ENCODE results near the gene KRTAP5-7.

KRTAP5-7 gene

GRCh38 chr11:71556018-71556417 lies 29.0 kb downstream of the KRTAP5-7 start:
- Histone ChIP-seq H3K9me3 (ENCODE audit: insufficient read depth, low read length, severe bottlenecking) (no peaks in the 10 kb centered on the region), H3K36me3 (ENCODE audit: insufficient read depth, low read length) (no peaks in the 10 kb centered on the region), H3K79me2 (ENCODE audit: insufficient read depth, low read length) (no peaks in the 10 kb centered on the region), H3K9ac (ENCODE audit: low read depth, low read length) (no peak overlapping the region), H3K27me3 (ENCODE audit: insufficient read depth, low read length, poor library complexity) (peaks cover 7% of the 10 kb centered on the region), H3K4me3 (ENCODE audit: low read depth in 1 of 2, low read length in 2 of 2) (no peak overlapping the region), H3K4me1 (ENCODE audit: insufficient read depth, low read length) (no peaks in the 10 kb centered on the region), H3K27ac (ENCODE audit: low read length) (no peak overlapping the region), H3K4me2 (ENCODE audit: insufficient read depth, low read length) (no peak overlapping the region), H4K20me1 (ENCODE audit: insufficient read depth, low read length) (no peaks in the 10 kb centered on the region), H2AFZ (ENCODE audit: low read depth, low read length) (no peak overlapping the region)
- no peak for DNase-seq
- no peak for ATAC-seq (ENCODE audit: insufficient read depth, low read depth)
- TF ChIP-seq CTCF (IDR thresholded peaks at IDR 0.05; ENCODE audit: borderline replicate concordance, extremely low read depth, low read length, poor library complexity, severe bottlenecking) (no peak), EZH2 (IDR thresholded peaks at IDR 0.05; ENCODE audit: borderline replicate concordance, low read depth, low read length, severe bottlenecking) (no peak)

GRCh38 chr11:71557257-71557656 lies 30.2 kb downstream of the KRTAP5-7 start:
- H3K4me1 ChIP-seq (ENCODE audit: insufficient read depth, low read length): no peaks in the 10 kb centered on the region
- H3K4me2 ChIP-seq (ENCODE audit: insufficient read depth, low read length): no peak overlapping the region
- no peak for TF ChIP-seq EZH2 (IDR thresholded peaks at IDR 0.05; ENCODE audit: borderline replicate concordance, low read depth, low read length, severe bottlenecking)
- no peak overlapping the region for H3K4me3 ChIP-seq (ENCODE audit: low read depth in 1 of 2, low read length in 2 of 2)
- ATAC-seq (ENCODE audit: insufficient read depth, low read depth): no peak
- no peak overlapping the region for H2AFZ ChIP-seq (ENCODE audit: low read depth, low read length)
- H3K36me3 ChIP-seq (ENCODE audit: insufficient read depth, low read length): no peaks in the 10 kb centered on the region
- no peak overlapping the region for H3K27ac ChIP-seq (ENCODE audit: low read length)
- H4K20me1 ChIP-seq (ENCODE audit: insufficient read depth, low read length): no peaks in the 10 kb centered on the region
- H3K27me3 ChIP-seq (ENCODE audit: insufficient read depth, low read length, poor library complexity): peaks cover 16% of the 10 kb centered on the region
- no peak overlapping the region for H3K9ac ChIP-seq (ENCODE audit: low read depth, low read length)
- no peaks in the 10 kb centered on the region for H3K79me2 ChIP-seq (ENCODE audit: insufficient read depth, low read length)
- no peaks in the 10 kb centered on the region for H3K9me3 ChIP-seq (ENCODE audit: insufficient read depth, low read length, severe bottlenecking)
- DNase-seq: no peak

GRCh38 chr11:71558996-71559395 lies 31.9 kb downstream of the KRTAP5-7 start:
- ATAC-seq (ENCODE audit: insufficient read depth, low read depth): no peak
- no peak overlapping the region for H3K4me3 ChIP-seq (ENCODE audit: low read depth in 1 of 2, low read length in 2 of 2)
- no peaks in the 10 kb centered on the region for H3K9me3 ChIP-seq (ENCODE audit: insufficient read depth, low read length, severe bottlenecking)
- H3K36me3 ChIP-seq (ENCODE audit: insufficient read depth, low read length): no peaks in the 10 kb centered on the region
- H3K4me1 ChIP-seq (ENCODE audit: insufficient read depth, low read length): no peaks in the 10 kb centered on the region
- no peak overlapping the region for H3K27ac ChIP-seq (ENCODE audit: low read length)
- peaks cover 18% of the 10 kb centered on the region for H3K27me3 ChIP-seq (ENCODE audit: insufficient read depth, low read length, poor library complexity)
- no peak overlapping the region for H3K9ac ChIP-seq (ENCODE audit: low read depth, low read length)
- no peak overlapping the region for H3K4me2 ChIP-seq (ENCODE audit: insufficient read depth, low read length)
- TF ChIP-seq CTCF (IDR thresholded peaks at IDR 0.05; ENCODE audit: borderline replicate concordance, extremely low read depth, low read length, poor library complexity, severe bottlenecking): no peak
- no peak for TF ChIP-seq EZH2 (IDR thresholded peaks at IDR 0.05; ENCODE audit: borderline replicate concordance, low read depth, low read length, severe bottlenecking)
- H2AFZ ChIP-seq (ENCODE audit: low read depth, low read length): no peak overlapping the region
- no peak for DNase-seq
- H4K20me1 ChIP-seq (ENCODE audit: insufficient read depth, low read length): peaks cover 3% of the 10 kb centered on the region; the same call in 1 of the 2 replicates
- no peaks in the 10 kb centered on the region for H3K79me2 ChIP-seq (ENCODE audit: insufficient read depth, low read length)

- no peaks in the 10 kb centered on the region for H3K4me1 ChIP-seq (ENCODE audit: insufficient read depth, low read length)
- TF ChIP-seq CTCF (IDR thresholded peaks at IDR 0.05; ENCODE audit: borderline replicate concordance, extremely low read depth, low read length, poor library complexity, severe bottlenecking): no peak
- TF ChIP-seq EZH2 (IDR thresholded peaks at IDR 0.05; ENCODE audit: borderline replicate concordance, low read depth, low read length, severe bottlenecking): no peak
- H4K20me1 ChIP-seq (ENCODE audit: insufficient read depth, low read length): peaks cover 4% of the 10 kb centered on the region; the same call in 1 of the 2 replicates
- no peak for DNase-seq
- H3K4me2 ChIP-seq (ENCODE audit: insufficient read depth, low read length): no peak overlapping the region
- peaks cover 15% of the 10 kb centered on the region for H3K27me3 ChIP-seq (ENCODE audit: insufficient read depth, low read length, poor library complexity)
- no peaks in the 10 kb centered on the region for H3K9me3 ChIP-seq (ENCODE audit: insufficient read depth, low read length, severe bottlenecking)
- no peaks in the 10 kb centered on the region for H3K79me2 ChIP-seq (ENCODE audit: insufficient read depth, low read length)
- no peaks in the 10 kb centered on the region for H3K36me3 ChIP-seq (ENCODE audit: insufficient read depth, low read length)
- H3K9ac ChIP-seq (ENCODE audit: low read depth, low read length): no peak overlapping the region
- ATAC-seq (ENCODE audit: insufficient read depth, low read depth): no peak
- no peak overlapping the region for H2AFZ ChIP-seq (ENCODE audit: low read depth, low read length)
- no peak overlapping the region for H3K27ac ChIP-seq (ENCODE audit: low read length)
- H3K4me3 ChIP-seq (ENCODE audit: low read depth in 1 of 2, low read length in 2 of 2): no peak overlapping the region
These were observed 35.1 kb downstream of the KRTAP5-7 start for GRCh38 chr11:71562120-71562519.

Measured in DND-41 (cell line).